ENCODE measurements around the gene JPT1.
A peak's percentile ranks its signal among the peaks of the same experiment; 100 is the strongest.
"Not testable (repeated sequence)": the region's sequence is repeated elsewhere in the genome, so short reads cannot be mapped to it uniquely, and the experiment has no call there.

Gene JPT1

GRCh38 chr17:75154195-75155106 is at the start of gene JPT1:
TSS of gene JPT1 (minus strand) at chr17:75154512. CDS start at chr17:75154397, 115 bp downstream.
- DNase-seq = peak; percentile 94

- DNase-seq = no peak
Observed at GRCh38 chr17:75199886-75200618, 45.7 kb upstream of the JPT1 start.

- peak; percentile 94 for DNase-seq
Observed at GRCh38 chr17:75194879-75195278, 40.6 kb upstream of the JPT1 start.

GRCh38 chr17:75191584-75191983 is 37.3 kb upstream of the JPT1 start:
- peak; percentile 51 for DNase-seq

GRCh38 chr17:75188614-75189013 is 34.3 kb upstream of the JPT1 start:
- DNase-seq = no peak

GRCh38 chr17:75183999-75184884 is 29.9 kb upstream of the JPT1 start:
- no peak for DNase-seq

- DNase-seq = peak; percentile 57
Observed at GRCh38 chr17:75182569-75183436, 28.5 kb upstream of the JPT1 start, which contains the start of gene SUMO2. TSS of gene SUMO2 (minus strand) at chr17:75182959. CDS start at chr17:75182834, 125 bp downstream.

GRCh38 chr17:75182319-75182568 is 27.9 kb upstream of the JPT1 start:
- no peak for DNase-seq

- DNase-seq = peak; percentile 6
Observed at GRCh38 chr17:75181608-75182318, 27.5 kb upstream of the JPT1 start.

- DNase-seq = no peak
Observed at GRCh38 chr17:75181110-75181509, 26.8 kb upstream of the JPT1 start.

- peak; percentile 9 for DNase-seq
Observed at GRCh38 chr17:75178453-75178852, 24.1 kb upstream of the JPT1 start.

- no peak for DNase-seq
Observed at GRCh38 chr17:75176625-75177024, 22.3 kb upstream of the JPT1 start.

GRCh38 chr17:75174996-75175395 is 20.7 kb upstream of the JPT1 start:
- no peak for DNase-seq

- DNase-seq = no peak
Observed at GRCh38 chr17:75173526-75173925, 19.2 kb upstream of the JPT1 start.

- DNase-seq = no peak
Observed at GRCh38 chr17:75168998-75169397, 14.7 kb upstream of the JPT1 start.

GRCh38 chr17:75164606-75165005 is 10.3 kb upstream of the JPT1 start:
- not testable (repeated sequence) for DNase-seq

GRCh38 chr17:75163074-75163473 is 8.8 kb upstream of the JPT1 start:
- DNase-seq = no peak

GRCh38 chr17:75160211-75160610 is 5.9 kb upstream of the JPT1 start:
- no peak for DNase-seq

- DNase-seq = peak; percentile 4
Observed at GRCh38 chr17:75159196-75160031, 5.1 kb upstream of the JPT1 start.

GRCh38 chr17:75158480-75158879 is 4.2 kb upstream of the JPT1 start:
- DNase-seq = not testable (repeated sequence)
